ENCODE results near the gene MED12. TPM values are rescaled to one million over a fixed set of nuclear protein-coding genes. Genes with fewer than 3 reads are reported as not detected.

MED12 gene
- total and polyA plus RNA-seq, 2 experiments from 2014 or later = 7.1 to 40.6 TPM

- TF ChIP-seq STAT1 (IDR thresholded peaks at IDR 0.05; ENCODE audit: unreplicated experiment) (no peak), CREB1 (CRISPR knock-in tag; IDR thresholded peaks at IDR 0.05; ENCODE audit: low read depth) (no peak), POLR2AphosphoS5 (IDR thresholded peaks at IDR 0.05; ENCODE audit: low read depth) (no peak), ZNF331 (CRISPR knock-in tag; IDR thresholded peaks at IDR 0.05; ENCODE audit: low read depth) (no peak), ETS1 (IDR thresholded peaks at IDR 0.05) (no peak), REST (IDR thresholded peaks at IDR 0.05; ENCODE audit: unreplicated experiment) (no peak), EZH2 (IDR thresholded peaks at IDR 0.05; ENCODE audit: low read depth, unreplicated experiment) (no peak), ZNF462 (CRISPR knock-in tag; IDR thresholded peaks at IDR 0.05) (no peak), NANOG (IDR thresholded peaks at IDR 0.05; ENCODE audit: borderline replicate concordance) (no peak), ZNF114 (CRISPR knock-in tag; IDR thresholded peaks at IDR 0.05) (no peak), CTCF (conservative IDR thresholded peaks at IDR 0.05; ENCODE audit: low read depth in 2 of 2) (no peak), JUNB (IDR thresholded peaks at IDR 0.05; ENCODE audit: unreplicated experiment) (no peak), EZH2phosphoT487 (IDR thresholded peaks at IDR 0.05; ENCODE audit: unreplicated experiment) (no peak)
- Histone ChIP-seq H3K4me2 (no peak overlapping the region), H3K36me3 (ENCODE audit: insufficient read depth) (no peaks in the 10 kb centered on the region), H2AFZ (no peak overlapping the region), H3K4me3 (no peak overlapping the region), H3K27me3 (ENCODE audit: insufficient read depth) (no peaks in the 10 kb centered on the region), H3K79me2 (replicated peaks; ENCODE audit: insufficient read depth) (no peaks in the 10 kb centered on the region), H4K20me1 (replicated peaks; ENCODE audit: insufficient read depth) (no peaks in the 10 kb centered on the region), H3K4me1 (ENCODE audit: insufficient read depth) (no peaks in the 10 kb centered on the region), H3F3A (replicated peaks; ENCODE audit: low read depth) (no peaks in the 10 kb centered on the region), H3K27ac (ENCODE audit: low read depth) (no peak overlapping the region), H3K9me2 (ENCODE audit: insufficient read depth) (no peaks in the 10 kb centered on the region)
- no peak overlapping the region for H3K27ac Mint-ChIP-seq
- H3K4me1 Mint-ChIP-seq = peaks cover 25% of the 10 kb centered on the region
- peaks cover 12% of the 10 kb centered on the region for H3K27me3 Mint-ChIP-seq (ENCODE audit: insufficient read depth, low read depth, poor library complexity)
- ATAC-seq (no peak), DNase-seq (ENCODE audit: low spot score) (no peak)
- H3K4me3 Mint-ChIP-seq = no peak overlapping the region
- peaks cover 9% of the 10 kb centered on the region; the same call in 2 of the 3 replicates for H3K36me3 Mint-ChIP-seq (ENCODE audit: low read depth)
- no peaks in the 10 kb centered on the region for H3K9me3 Mint-ChIP-seq
These were observed 49.7 kb downstream of the MED12 start for GRCh38 chrX:71168134-71168533.

All from GM23338 (cell line).